Ovary (tissue), 9 donors: ENCODE data around the gene TMIGD1. TPM values are rescaled to one million over a fixed set of nuclear protein-coding genes. Genes with fewer than 3 reads are reported as not detected.

Source experiments
- DNase-seq, 5 donors: peaks; one replicate each; pipeline ENCODE4 v3.0.0-alpha.2; 2019 to 2020
- H3K27ac ChIP-seq, 2 donors: fragments of 200-600 bp; one replicate each; pipeline versions ENCODE4 v1.5.1 to v1.8.0; 2019 to 2022
- H3K27me3 ChIP-seq: fragments of 200-600 bp; one replicate; pipeline ENCODE4 v1.8.0; 2022
- H3K36me3 ChIP-seq: fragments of 200-600 bp; sonication (generic); one replicate; pipeline ENCODE4 v1.5.1; 2019
- H3K4me1 ChIP-seq: one replicate; pipeline ENCODE4 v1.8.1; 2013; ENCODE audit warnings: mild to moderate bottlenecking, moderate library complexity; ENCODE audit not compliant: insufficient read depth
- H3K4me3 ChIP-seq: fragments of 200-600 bp; sonication (generic); one replicate; pipeline ENCODE4 v1.5.1; 2017
- H3K9me3 ChIP-seq, 2 donors: fragments of 200-600 bp in 1 of 2; sonication (generic) in 1 of 2; one replicate each; pipeline versions ENCODE4 v1.5.1 to v1.8.1; 2013 to 2019; ENCODE audit warnings: mild to moderate bottlenecking in 1 of 2, moderate library complexity in 1 of 2
- EP300 ChIP-seq: sonication (generic); formaldehyde crosslinking; IDR thresholded peaks from one replicate; pipeline ENCODE4 v1.6.1; 2017; ENCODE audit warnings: antibody characterized with exemption
- POLR2A ChIP-seq: fragments of 450-650 bp; IDR thresholded peaks from one replicate; pipeline ENCODE4 v1.6.1; 2017; ENCODE audit warnings: antibody characterized with exemption, mild to moderate bottlenecking, moderate library complexity
- WGBS, 3 donors: extraction: QIAGEN DNeasy Blood & Tissue Kit in 1 of 3; methylation state at CpG; one replicate each; pipeline versions ENCODE4 v1.1.5 to v1.1.7; 2013 to 2017; 5-methylcytosine and 5-hydroxymethylcytosine counted together
- intact Hi-C, 4 donors: fragments of 100-400 bp; cut with DNase I; formaldehyde crosslinking; loops; one replicate each; pipeline versions ENCODE4 v1.11.0 to v1.15.1; 2022 to 2023
- polyA plus RNA-seq, 2 donors: library from polyadenylated mRNA; stranded (reverse); fragments of 200-250 nt in 1 of 2; fragments of 350-450 nt in 1 of 2; fragmentation: Illumina TruSeq in 1 of 2; extraction: RNeasy Lipid Tissue Mini Kit (QIAGEN cat#74804) in 1 of 2; gene quantifications; one replicate each; pipeline ENCODE4 v1.2.3, GENCODE V29; 2013 to 2014
- total RNA-seq, 7 donors: library from RNA; depleted of rRNA in 2 of 7; stranded (reverse); fragments of >200 nt in 2 of 7; fragmentation: NEBNext Ultra II Directional in 3 of 7; extraction: Animal tissue kit (Norgen Biotek cat#: 25700) in 3 of 7; gene quantifications; one replicate each; pipeline versions ENCODE4 v1.1.0 to v1.2.4, GENCODE V29; 2016 to 2023
- TF ChIP-seq, protein P1 (sequence below), 3 donors: fragments of 450-650 bp in 2 of 3; fragments of 200-600 bp in 1 of 3; IDR thresholded peaks; one replicate each; pipeline versions ENCODE4 v1.5.1 to v1.8.0; 2016 to 2022; ENCODE audit warnings: antibody characterized with exemption in 3 of 3, mild to moderate bottlenecking in 1 of 3
- donor health status: DM: no; HTN: no; CAD: no; lungs with moderate emphysema.
- donor health status: DM: no; HTN: no; CAD: no.
- donor health status: Bipolar disorder and iron deficiency.
- donor health status: DM: yes; HTN: yes; CAD: no.
- donor health status: DM: no; HTN: no; CAD: no.
- donor health status: DM: yes; HTN: yes; CAD: no.

The TMIGD1 gene
- total and polyA plus RNA-seq, 9 donors: 0.36 TPM; not detected in 8

DNA sequence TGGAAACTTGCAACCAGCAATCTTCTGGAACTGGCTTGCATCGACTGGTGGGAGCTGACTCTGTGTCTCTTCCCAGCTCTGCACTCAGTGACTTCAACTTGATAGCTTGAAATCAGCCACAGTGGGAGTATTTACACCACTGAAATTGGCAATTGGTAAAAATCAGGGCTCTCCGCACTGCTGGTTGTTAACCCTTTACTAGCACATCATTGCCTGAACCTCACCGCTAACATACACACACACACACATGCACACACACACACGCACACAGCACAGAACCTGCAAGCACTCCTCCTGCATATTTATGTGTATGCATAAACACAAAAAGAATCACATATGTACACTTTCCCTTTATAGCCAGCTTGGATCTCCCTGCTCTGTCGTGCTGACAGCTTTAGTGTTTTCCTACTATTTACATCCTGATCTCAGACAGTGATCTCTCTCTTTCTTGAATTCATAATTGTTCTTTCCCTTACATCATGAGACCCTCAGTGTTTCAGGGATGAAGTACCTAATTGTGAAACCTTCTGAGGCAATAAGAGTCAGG lies 7.9 kb upstream of the TMIGD1 start:
- intact Hi-C loops: no loop called here

DNA sequence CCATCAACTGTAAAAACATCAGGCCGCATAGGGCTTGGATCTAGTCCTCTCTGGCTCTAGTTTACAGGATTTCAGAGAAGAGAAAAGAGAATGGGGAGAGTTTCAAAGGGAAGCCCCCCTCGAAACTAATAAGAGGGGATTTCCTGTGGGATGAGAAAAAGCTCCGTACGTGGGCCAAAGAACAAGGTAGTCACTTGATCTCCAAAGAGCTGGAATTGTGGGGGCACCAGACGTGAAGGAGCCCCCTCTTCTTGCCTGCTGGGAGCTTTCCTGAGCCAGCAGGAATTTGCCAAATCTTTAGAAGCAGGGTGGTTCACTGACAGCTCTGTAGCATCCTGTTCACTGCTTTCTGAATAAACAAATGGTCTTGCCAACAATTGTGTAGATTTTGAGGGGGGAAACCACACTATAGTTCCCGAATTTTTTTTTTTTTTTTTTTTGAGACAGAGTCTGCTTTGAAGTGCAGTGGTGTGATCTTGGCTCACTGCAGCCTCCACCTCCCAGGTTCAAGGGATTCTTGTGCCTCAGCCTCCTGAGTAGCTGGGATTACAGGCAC lies 7.0 kb upstream of the TMIGD1 start:
- Histone ChIP-seq H3K4me3 (no peak overlapping the region), H3K36me3 (no peaks in the 10 kb centered on the region), H3K4me1 (peaks cover 2% of the 10 kb centered on the region), H3K27me3 (no peaks in the 10 kb centered on the region), H3K9me3 (no peaks in the 10 kb centered on the region), H3K27ac (no peak overlapping the region)
- TF ChIP-seq, protein P1, sequence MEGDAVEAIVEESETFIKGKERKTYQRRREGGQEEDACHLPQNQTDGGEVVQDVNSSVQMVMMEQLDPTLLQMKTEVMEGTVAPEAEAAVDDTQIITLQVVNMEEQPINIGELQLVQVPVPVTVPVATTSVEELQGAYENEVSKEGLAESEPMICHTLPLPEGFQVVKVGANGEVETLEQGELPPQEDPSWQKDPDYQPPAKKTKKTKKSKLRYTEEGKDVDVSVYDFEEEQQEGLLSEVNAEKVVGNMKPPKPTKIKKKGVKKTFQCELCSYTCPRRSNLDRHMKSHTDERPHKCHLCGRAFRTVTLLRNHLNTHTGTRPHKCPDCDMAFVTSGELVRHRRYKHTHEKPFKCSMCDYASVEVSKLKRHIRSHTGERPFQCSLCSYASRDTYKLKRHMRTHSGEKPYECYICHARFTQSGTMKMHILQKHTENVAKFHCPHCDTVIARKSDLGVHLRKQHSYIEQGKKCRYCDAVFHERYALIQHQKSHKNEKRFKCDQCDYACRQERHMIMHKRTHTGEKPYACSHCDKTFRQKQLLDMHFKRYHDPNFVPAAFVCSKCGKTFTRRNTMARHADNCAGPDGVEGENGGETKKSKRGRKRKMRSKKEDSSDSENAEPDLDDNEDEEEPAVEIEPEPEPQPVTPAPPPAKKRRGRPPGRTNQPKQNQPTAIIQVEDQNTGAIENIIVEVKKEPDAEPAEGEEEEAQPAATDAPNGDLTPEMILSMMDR (IDR thresholded peaks at IDR 0.05): no peak
- TF ChIP-seq EP300 (no peak), POLR2A (no peak)
- intact Hi-C loops: no loop called here
- no peak for DNase-seq
- WGBS, 3 donors: 15 to 22% (median 17%) methylated on average over 6 of the region's 6 CpGs

More for the DNA sequence above, 7.9 kb upstream of the TMIGD1 start:
- 82 to 85% (median 83%) methylated on average over 5 of the region's 5 CpGs for WGBS, 3 donors
- Histone ChIP-seq H3K36me3 (no peaks in the 10 kb centered on the region), H3K9me3 (no peaks in the 10 kb centered on the region), H3K27ac (no peak overlapping the region), H3K4me1 (peaks cover 2% of the 10 kb centered on the region), H3K27me3 (no peaks in the 10 kb centered on the region), H3K4me3 (no peak overlapping the region)
- TF ChIP-seq, protein P1 (IDR thresholded peaks at IDR 0.05): no peak
- no peak for TF ChIP-seq POLR2A
- no peak for TF ChIP-seq EP300
- DNase-seq: no peak

DNA sequence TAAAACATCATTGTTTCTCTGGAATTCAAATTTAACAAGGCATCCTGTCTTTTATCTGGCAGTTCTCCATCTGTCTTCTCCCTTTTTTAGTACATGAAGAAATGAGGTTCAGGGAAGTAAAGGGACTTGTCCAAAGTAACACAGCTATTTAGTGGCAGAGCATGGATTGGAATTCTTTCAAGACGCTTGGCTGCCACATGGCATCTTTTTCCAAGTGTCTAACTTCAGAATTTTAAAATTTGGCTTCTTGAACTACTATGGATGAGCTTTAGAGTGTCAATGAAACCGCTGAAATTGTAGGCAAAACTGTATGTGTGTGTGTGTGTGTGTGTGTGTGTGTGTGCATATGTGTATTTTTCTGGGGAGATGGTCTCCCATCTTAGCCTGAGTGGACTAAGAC lies 5.2 kb upstream of the TMIGD1 start:
- no peak for DNase-seq
- intact Hi-C loops: no loop called here
- Histone ChIP-seq H3K27me3 (no peaks in the 10 kb centered on the region), H3K9me3 (no peaks in the 10 kb centered on the region), H3K36me3 (no peaks in the 10 kb centered on the region), H3K27ac (no peak overlapping the region), H3K4me3 (no peak overlapping the region), H3K4me1 (peaks cover 2% of the 10 kb centered on the region)
- TF ChIP-seq, protein P1 (IDR thresholded peaks at IDR 0.05): no peak
- no peak for TF ChIP-seq POLR2A
- WGBS, 3 donors: 80 to 83% (median 81%) methylated on average over 2 of the region's 2 CpGs

DNA sequence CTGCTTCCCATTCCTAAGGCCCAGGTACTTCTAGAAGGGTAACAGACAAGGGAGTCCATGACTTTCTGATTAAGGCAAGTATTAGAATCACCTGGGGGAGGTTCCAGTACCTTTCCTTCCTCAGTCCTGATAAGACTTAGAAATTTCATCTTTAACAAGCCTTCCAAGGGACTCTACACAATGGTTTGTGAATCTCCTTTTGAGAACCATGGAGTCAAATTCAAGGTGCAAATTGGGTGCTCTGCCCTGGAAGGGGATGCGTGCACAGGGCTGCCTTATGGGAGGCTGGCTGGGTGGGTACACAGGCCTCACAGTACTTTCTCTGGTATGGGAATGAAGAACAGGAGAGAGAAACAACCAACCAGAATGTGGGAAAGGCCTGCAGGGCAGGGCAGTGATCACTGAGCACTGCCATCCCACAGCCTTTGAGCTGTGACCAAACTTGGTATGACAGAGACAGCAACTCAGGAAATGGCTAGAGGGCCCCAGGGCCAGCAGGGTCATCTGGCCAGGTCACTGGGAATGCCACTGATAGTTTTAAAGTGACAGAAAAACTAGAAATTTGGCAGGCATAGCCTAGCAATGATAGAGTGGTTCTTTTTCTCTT lies 3.6 kb upstream of the TMIGD1 start:
- Histone ChIP-seq H3K4me3 (no peak overlapping the region), H3K27ac (no peak overlapping the region), H3K27me3 (no peaks in the 10 kb centered on the region), H3K36me3 (no peaks in the 10 kb centered on the region), H3K4me1 (peaks cover 2% of the 10 kb centered on the region), H3K9me3 (no peaks in the 10 kb centered on the region)
- DNase-seq: no peak
- TF ChIP-seq EP300 (no peak), POLR2A (no peak)
- TF ChIP-seq, protein P1 (IDR thresholded peaks at IDR 0.05): no peak
- intact Hi-C loops: no loop called here
- 89 to 96% (median 95%) methylated on average over 1 of the region's 1 CpG for WGBS, 3 donors
